ENCODE data around the gene AGO3. TPM values are rescaled to one million over a fixed set of nuclear protein-coding genes. Genes with fewer than 3 reads are reported as not detected.

AGO3 gene
- total RNA-seq, 2 donors from 2014 or later: 19.4 to 32.7 TPM

DNA sequence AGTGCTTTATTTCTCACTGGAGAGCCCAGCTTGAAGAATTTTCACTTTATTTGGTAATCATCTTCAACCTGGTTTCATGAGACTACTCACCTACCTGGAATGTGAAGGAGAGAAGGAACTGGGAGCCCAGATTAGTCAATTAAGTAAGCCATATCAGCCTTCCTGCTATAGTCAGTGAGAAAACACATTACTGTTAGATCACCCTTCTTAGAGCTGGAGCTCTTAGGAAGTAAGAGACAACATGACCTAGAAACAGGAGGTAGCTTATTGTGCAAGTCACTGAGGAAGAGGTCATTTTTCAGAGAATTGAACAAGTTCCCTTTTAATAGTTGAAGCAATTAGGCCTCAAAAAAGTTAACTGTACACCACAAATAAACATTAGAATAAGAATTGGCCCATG is 103.8 kb downstream of the AGO3 start:
- Histone ChIP-seq H3K4me3 (no peak overlapping the region), H3K4me1 (replicated peaks) (no peaks in the 10 kb centered on the region), H3K9me3 (no peaks in the 10 kb centered on the region), H3K36me3 (no peaks in the 10 kb centered on the region), H3K27me3 (replicated peaks; ENCODE audit: insufficient read depth) (no peaks in the 10 kb centered on the region), H3K27ac (no peak overlapping the region)
- intact Hi-C loops (cut with DNase I): no loop called here
- DNase-seq (ENCODE audit: low spot score): no peak
- TF ChIP-seq POLR2A (IDR thresholded peaks at IDR 0.05) (no peak), POLR2AphosphoS5 (IDR thresholded peaks at IDR 0.05) (no peak)
- TF ChIP-seq, protein P1, sequence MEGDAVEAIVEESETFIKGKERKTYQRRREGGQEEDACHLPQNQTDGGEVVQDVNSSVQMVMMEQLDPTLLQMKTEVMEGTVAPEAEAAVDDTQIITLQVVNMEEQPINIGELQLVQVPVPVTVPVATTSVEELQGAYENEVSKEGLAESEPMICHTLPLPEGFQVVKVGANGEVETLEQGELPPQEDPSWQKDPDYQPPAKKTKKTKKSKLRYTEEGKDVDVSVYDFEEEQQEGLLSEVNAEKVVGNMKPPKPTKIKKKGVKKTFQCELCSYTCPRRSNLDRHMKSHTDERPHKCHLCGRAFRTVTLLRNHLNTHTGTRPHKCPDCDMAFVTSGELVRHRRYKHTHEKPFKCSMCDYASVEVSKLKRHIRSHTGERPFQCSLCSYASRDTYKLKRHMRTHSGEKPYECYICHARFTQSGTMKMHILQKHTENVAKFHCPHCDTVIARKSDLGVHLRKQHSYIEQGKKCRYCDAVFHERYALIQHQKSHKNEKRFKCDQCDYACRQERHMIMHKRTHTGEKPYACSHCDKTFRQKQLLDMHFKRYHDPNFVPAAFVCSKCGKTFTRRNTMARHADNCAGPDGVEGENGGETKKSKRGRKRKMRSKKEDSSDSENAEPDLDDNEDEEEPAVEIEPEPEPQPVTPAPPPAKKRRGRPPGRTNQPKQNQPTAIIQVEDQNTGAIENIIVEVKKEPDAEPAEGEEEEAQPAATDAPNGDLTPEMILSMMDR (IDR thresholded peaks at IDR 0.05): no peak

DNA sequence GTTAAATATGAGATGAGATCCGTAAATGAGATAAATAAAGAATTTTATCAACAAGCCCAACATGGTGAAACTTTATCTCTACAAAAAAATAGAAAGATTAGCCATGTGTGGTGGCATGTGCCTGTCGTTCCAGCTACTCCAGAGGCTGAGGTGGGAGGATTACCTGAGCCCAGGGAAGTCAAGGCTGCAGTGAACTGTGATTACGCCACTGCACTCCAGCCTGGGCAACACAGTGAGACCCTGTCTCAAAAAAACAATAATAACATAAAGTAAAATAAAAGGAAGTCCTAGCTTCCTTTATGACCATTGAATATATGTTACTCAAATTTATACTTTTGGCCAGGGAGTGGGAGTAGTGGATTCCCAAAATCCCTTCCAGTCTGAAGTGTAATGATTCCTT is 104.2 kb downstream of the AGO3 start:
- H3K9me3 ChIP-seq: no peaks in the 10 kb centered on the region
- H3K27me3 ChIP-seq (replicated peaks; ENCODE audit: insufficient read depth): no peaks in the 10 kb centered on the region
- DNase-seq (ENCODE audit: low spot score): no peak
- intact Hi-C loops (cut with DNase I): no loop called here
- H3K36me3 ChIP-seq: no peaks in the 10 kb centered on the region
- no peak for TF ChIP-seq POLR2AphosphoS5 (IDR thresholded peaks at IDR 0.05)
- TF ChIP-seq, protein P1 (IDR thresholded peaks at IDR 0.05): no peak
- no peak for TF ChIP-seq POLR2A (IDR thresholded peaks at IDR 0.05)
- H3K27ac ChIP-seq: no peak overlapping the region
- WGBS: 77% methylated on average over 3 of the region's 3 CpGs
- H3K4me1 ChIP-seq (replicated peaks): no peaks in the 10 kb centered on the region
- no peak overlapping the region for H3K4me3 ChIP-seq

DNA sequence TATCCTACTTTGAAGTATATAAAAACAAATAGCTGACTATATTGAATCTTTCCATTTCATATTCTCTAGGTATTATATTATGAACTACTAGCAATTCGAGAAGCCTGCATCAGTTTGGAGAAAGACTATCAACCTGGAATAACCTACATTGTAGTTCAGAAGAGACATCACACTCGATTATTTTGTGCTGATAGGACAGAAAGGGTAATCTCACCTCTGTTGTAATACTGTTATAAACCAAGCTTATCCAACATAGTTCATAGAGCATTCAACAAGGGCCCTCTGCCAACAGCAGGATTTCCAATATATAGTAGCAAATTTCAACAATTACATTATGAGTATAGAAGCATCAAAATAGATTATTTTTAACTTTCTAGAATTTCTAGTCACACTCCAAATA is 109.3 kb downstream of the AGO3 start:
- Histone ChIP-seq H3K9me3 (no peaks in the 10 kb centered on the region), H3K4me1 (replicated peaks) (no peaks in the 10 kb centered on the region), H3K27ac (no peak overlapping the region), H3K4me3 (no peak overlapping the region), H3K36me3 (no peaks in the 10 kb centered on the region), H3K27me3 (replicated peaks; ENCODE audit: insufficient read depth) (no peaks in the 10 kb centered on the region)
- intact Hi-C loops (cut with DNase I): no loop called here
- no peak for DNase-seq (ENCODE audit: low spot score)
- TF ChIP-seq, protein P1 (IDR thresholded peaks at IDR 0.05): no peak
- TF ChIP-seq POLR2A (IDR thresholded peaks at IDR 0.05): no peak
- no peak for TF ChIP-seq POLR2AphosphoS5 (IDR thresholded peaks at IDR 0.05)
- WGBS: 92% methylated on average over 2 of the region's 2 CpGs

DNA sequence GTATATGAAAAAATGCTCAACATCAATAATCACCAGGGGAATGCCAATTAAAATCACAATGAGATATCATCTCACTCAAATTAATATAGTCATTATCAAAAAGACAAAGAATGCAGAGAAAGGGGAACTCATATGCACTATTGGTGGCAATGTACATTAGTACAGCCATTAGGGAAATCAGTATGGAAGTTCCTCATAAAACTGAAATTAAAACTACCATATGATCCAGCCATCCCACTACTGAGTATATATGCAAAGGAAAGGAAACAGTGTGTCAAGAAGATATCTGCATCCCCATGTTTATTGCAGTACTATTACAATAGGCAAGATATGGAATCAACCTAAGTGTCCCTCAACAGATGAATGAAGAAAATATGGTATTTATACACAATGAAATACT is 120.9 kb downstream of the AGO3 start:
- TF ChIP-seq POLR2AphosphoS5 (IDR thresholded peaks at IDR 0.05) (no peak), POLR2A (IDR thresholded peaks at IDR 0.05) (no peak)
- TF ChIP-seq, protein P1 (IDR thresholded peaks at IDR 0.05): no peak
- Histone ChIP-seq H3K4me3 (no peak overlapping the region), H3K9me3 (no peaks in the 10 kb centered on the region), H3K36me3 (no peaks in the 10 kb centered on the region), H3K27me3 (replicated peaks; ENCODE audit: insufficient read depth) (no peaks in the 10 kb centered on the region), H3K27ac (no peak overlapping the region), H3K4me1 (replicated peaks) (no peaks in the 10 kb centered on the region)
- intact Hi-C loops (cut with DNase I): no loop called here
- no peak for DNase-seq (ENCODE audit: low spot score)

DNA sequence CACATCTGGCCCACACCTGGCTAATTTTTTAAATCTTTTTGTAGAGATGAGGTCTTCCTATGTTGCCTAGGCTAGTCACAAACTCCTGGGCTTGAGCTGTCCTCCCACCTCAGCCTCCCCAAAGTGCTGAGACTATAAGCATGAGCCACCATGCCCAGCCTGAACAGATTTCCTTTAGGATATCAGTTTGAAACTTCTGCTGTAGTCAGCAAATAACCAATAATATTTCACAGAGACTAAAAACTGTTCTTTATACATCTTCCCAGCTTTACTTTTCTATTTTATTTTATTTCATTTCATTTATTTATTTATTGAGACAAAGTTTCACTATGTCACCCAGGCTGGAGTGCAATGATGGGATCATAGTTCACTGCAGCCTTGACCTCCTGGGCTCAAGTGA is 123.1 kb downstream of the AGO3 start:
- no peaks in the 10 kb centered on the region for H3K36me3 ChIP-seq
- intact Hi-C loops (cut with DNase I): no loop called here
- no peak for DNase-seq (ENCODE audit: low spot score)
- H3K27me3 ChIP-seq (replicated peaks; ENCODE audit: insufficient read depth): no peaks in the 10 kb centered on the region
- H3K4me3 ChIP-seq: no peak overlapping the region
- H3K4me1 ChIP-seq (replicated peaks): no peaks in the 10 kb centered on the region
- TF ChIP-seq POLR2AphosphoS5 (IDR thresholded peaks at IDR 0.05) (no peak), POLR2A (IDR thresholded peaks at IDR 0.05) (no peak)
- TF ChIP-seq, protein P1 (IDR thresholded peaks at IDR 0.05): no peak
- H3K27ac ChIP-seq: no peak overlapping the region
- H3K9me3 ChIP-seq: no peaks in the 10 kb centered on the region
